Neural progenitor cell (in vitro differentiated cells): ENCODE measurements around the gene TLL2. TPM values are rescaled to one million over a fixed set of nuclear protein-coding genes. Genes with fewer than 3 reads are reported as not detected.

Source experiments
- DNase-seq: peaks from one replicate; pipeline ENCODE4 v3.0.0-alpha.2; 2016; ENCODE audit warnings: low spot score
- H2AFZ ChIP-seq: fragments of 200-600 bp; sonication (generic); replicated peaks from 2 replicates; pipeline ENCODE4 v1.6.1; 2016; ENCODE audit warnings: antibody characterized with exemption
- H3F3A ChIP-seq: fragments of 200-600 bp; sonication (generic); 2 replicates; pipeline ENCODE4 v1.6.1; 2016; ENCODE audit warnings: antibody characterized with exemption, low read depth
- H3K27ac ChIP-seq: fragments of 200-600 bp; sonication (generic); 2 replicates; pipeline ENCODE4 v1.5.1; 2016; ENCODE audit warnings: mild to moderate bottlenecking
- H3K27me3 ChIP-seq: fragments of 200-600 bp; sonication (generic); 2 replicates; pipeline ENCODE4 v1.6.1; 2016; ENCODE audit warnings: mild to moderate bottlenecking, moderate library complexity
- H3K36me3 ChIP-seq: fragments of 200-600 bp; sonication (generic); 2 replicates; pipeline ENCODE4 v1.5.1; 2016
- H3K4me1 ChIP-seq: fragments of 200-600 bp; sonication (generic); 2 replicates; pipeline ENCODE4 v1.6.1; 2016; ENCODE audit warnings: mixed run types
- H3K4me2 ChIP-seq: fragments of 200-600 bp; sonication (generic); 2 replicates; pipeline ENCODE4 v1.6.1; 2016
- H3K4me3 ChIP-seq: fragments of 200-600 bp; sonication (generic); 2 replicates; pipeline ENCODE4 v1.5.1; 2016
- H3K79me2 ChIP-seq: fragments of 200-600 bp; sonication (generic); 2 replicates; pipeline ENCODE4 v1.6.1; 2016; ENCODE audit warnings: low read depth
- H3K9ac ChIP-seq: fragments of 200-600 bp; sonication (generic); 2 replicates; pipeline ENCODE4 v1.6.1; 2016
- H3K9me3 ChIP-seq: fragments of 200-600 bp; sonication (generic); 2 replicates; pipeline ENCODE4 v1.5.1; 2016; ENCODE audit warnings: low read depth
- H4K20me1 ChIP-seq: fragments of 200-600 bp; sonication (generic); 2 replicates; pipeline ENCODE4 v1.6.1; 2016; ENCODE audit warnings: low read depth
- H3K27ac Mint-ChIP-seq: 3 replicates; pipeline ENCODE4 v1.8.0; 2021; ENCODE audit warnings: mixed read lengths
- H3K27me3 Mint-ChIP-seq: 2 replicates; pipeline ENCODE4 v1.8.0; 2022; ENCODE audit warnings: low read depth, mild to moderate bottlenecking, inconsistent platforms, moderate library complexity, mixed read lengths; ENCODE audit not compliant: insufficient read depth
- H3K36me3 Mint-ChIP-seq: 3 replicates; pipeline ENCODE4 v1.8.0; 2021; ENCODE audit warnings: mixed read lengths
- H3K4me1 Mint-ChIP-seq: 3 replicates; pipeline ENCODE4 v1.8.0; 2021; ENCODE audit warnings: mixed read lengths
- H3K4me3 Mint-ChIP-seq: 3 replicates; pipeline ENCODE4 v1.8.0; 2021; ENCODE audit warnings: mild to moderate bottlenecking, moderate library complexity, mixed read lengths
- H3K9me3 Mint-ChIP-seq: 3 replicates; pipeline ENCODE4 v1.8.0; 2020; ENCODE audit warnings: mixed read lengths
- EZH2 ChIP-seq: fragments of 200-600 bp; sonication (generic); IDR thresholded peaks from 2 replicates; pipeline ENCODE4 v1.6.1; 2017; ENCODE audit warnings: antibody characterized with exemption, mild to moderate bottlenecking, moderate library complexity
- EZH2phosphoT487 ChIP-seq: fragments of 200-600 bp; sonication (generic); IDR thresholded peaks from 2 replicates; pipeline ENCODE4 v1.6.1; 2017; ENCODE audit warnings: antibody characterized with exemption
- total RNA-seq: library from RNA; depleted of rRNA; stranded (reverse); fragments of >200 nt; gene quantifications from 2 replicates; pipeline ENCODE4 v1.2.3, GENCODE V29; 2015; ENCODE audit warnings: low replicate concordance
- TF ChIP-seq, protein P1 (sequence below): fragments of 200-600 bp; sonication (generic); IDR thresholded peaks from 2 replicates; pipeline ENCODE4 v1.5.1; 2017; ENCODE audit warnings: antibody characterized with exemption, mild to moderate bottlenecking

The TLL2 gene
- total RNA-seq, 1 donor from 2014 or later = 0.22 TPM

DNA sequence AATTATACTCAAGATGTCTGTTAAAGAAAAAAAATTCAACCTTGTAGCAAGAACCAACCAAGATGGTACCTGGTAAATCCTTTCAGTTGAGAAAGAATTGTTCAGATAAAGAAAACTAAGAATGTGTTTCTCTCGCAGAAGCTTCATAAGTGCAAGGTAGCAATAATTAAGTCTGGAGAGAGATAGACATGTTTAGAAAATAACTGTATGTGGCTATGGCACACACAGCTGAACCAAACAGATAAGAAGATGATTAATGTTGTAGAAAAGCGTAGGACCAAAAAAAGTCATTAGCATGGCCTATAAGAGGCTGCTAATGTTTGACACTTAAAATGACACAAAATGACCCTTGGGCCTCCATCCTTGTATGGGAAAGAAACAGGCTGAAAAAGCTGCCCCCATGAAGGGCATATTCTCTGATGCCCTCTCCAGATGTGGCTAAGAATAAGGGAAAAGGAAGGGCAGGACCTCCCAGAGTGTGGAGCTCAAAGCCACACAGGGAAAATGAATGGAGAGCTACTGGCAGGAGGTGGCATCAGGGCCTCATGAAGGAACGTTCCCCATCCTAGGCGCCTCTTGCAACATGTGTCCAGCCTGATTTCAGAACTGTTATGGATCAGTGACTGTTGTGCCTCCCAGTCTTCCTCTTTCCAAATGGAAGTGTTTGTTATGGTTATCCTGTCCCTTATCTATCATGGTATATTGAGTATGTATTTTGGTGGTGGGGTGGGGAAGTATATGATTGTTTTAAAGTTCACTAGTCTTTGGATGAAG, 30.7 kb downstream of the TLL2 start:
- peaks cover 2% of the 10 kb centered on the region for H3K4me1 Mint-ChIP-seq

DNA sequence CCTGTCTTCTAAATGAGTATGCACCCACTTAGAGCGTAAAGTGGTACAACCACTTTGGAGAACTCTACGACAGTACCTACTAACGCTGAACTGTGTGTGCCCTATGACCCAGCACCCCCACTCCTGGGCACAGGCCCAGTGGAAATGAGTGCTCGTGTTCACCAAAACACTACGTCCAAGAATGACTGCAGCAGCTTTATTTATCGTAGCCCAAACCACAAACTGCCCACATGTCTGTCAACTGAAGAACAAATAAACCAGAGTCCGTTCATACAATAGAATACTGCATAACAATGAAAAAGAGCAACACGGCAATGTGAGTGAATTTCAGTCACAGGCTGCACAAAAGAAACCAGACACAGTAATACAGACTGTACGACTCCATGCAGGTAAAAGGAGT, 35.4 kb downstream of the TLL2 start:
- TF ChIP-seq, protein P1, sequence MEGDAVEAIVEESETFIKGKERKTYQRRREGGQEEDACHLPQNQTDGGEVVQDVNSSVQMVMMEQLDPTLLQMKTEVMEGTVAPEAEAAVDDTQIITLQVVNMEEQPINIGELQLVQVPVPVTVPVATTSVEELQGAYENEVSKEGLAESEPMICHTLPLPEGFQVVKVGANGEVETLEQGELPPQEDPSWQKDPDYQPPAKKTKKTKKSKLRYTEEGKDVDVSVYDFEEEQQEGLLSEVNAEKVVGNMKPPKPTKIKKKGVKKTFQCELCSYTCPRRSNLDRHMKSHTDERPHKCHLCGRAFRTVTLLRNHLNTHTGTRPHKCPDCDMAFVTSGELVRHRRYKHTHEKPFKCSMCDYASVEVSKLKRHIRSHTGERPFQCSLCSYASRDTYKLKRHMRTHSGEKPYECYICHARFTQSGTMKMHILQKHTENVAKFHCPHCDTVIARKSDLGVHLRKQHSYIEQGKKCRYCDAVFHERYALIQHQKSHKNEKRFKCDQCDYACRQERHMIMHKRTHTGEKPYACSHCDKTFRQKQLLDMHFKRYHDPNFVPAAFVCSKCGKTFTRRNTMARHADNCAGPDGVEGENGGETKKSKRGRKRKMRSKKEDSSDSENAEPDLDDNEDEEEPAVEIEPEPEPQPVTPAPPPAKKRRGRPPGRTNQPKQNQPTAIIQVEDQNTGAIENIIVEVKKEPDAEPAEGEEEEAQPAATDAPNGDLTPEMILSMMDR = no peak
- H3K36me3 ChIP-seq = no peaks in the 10 kb centered on the region
- no peak overlapping the region for H3K4me3 Mint-ChIP-seq
- no peaks in the 10 kb centered on the region for H3K79me2 ChIP-seq
- H3K4me2 ChIP-seq = no peak overlapping the region
- H3K27ac Mint-ChIP-seq = peak overlapping the region; percentile 26
- H3K36me3 Mint-ChIP-seq = peaks cover 7% of the 10 kb centered on the region
- peaks cover 5% of the 10 kb centered on the region for H4K20me1 ChIP-seq
- H3K4me1 Mint-ChIP-seq = peaks cover 21% of the 10 kb centered on the region
- peaks cover 8% of the 10 kb centered on the region for H3K9me3 Mint-ChIP-seq
- peaks cover 13% of the 10 kb centered on the region for H3K4me1 ChIP-seq
- H3K9me3 ChIP-seq = no peaks in the 10 kb centered on the region
- no peak overlapping the region for H2AFZ ChIP-seq
- H3F3A ChIP-seq = peaks cover 17% of the 10 kb centered on the region
- H3K27ac ChIP-seq = no peak overlapping the region
- H3K27me3 ChIP-seq = peaks cover 3% of the 10 kb centered on the region
- no peak overlapping the region for H3K9ac ChIP-seq
- no peak for DNase-seq
- no peak overlapping the region for H3K4me3 ChIP-seq
- H3K27me3 Mint-ChIP-seq = peaks cover 32% of the 10 kb centered on the region

More for the DNA sequence above, 30.7 kb downstream of the TLL2 start:
- H3K27me3 ChIP-seq = no peaks in the 10 kb centered on the region
- DNase-seq = no peak
- no peak overlapping the region for H3K4me3 ChIP-seq
- peaks cover 17% of the 10 kb centered on the region for H3K27me3 Mint-ChIP-seq
- H3K9me3 ChIP-seq = no peaks in the 10 kb centered on the region
- no peaks in the 10 kb centered on the region for H4K20me1 ChIP-seq
- no peaks in the 10 kb centered on the region for H3K36me3 ChIP-seq
- TF ChIP-seq EZH2 = no peak
- TF ChIP-seq, protein P1 = no peak
- no peak for TF ChIP-seq EZH2phosphoT487
- H3K9me3 Mint-ChIP-seq = peaks cover 6% of the 10 kb centered on the region
- H3F3A ChIP-seq = no peaks in the 10 kb centered on the region
- H3K27ac ChIP-seq = no peak overlapping the region
- H3K36me3 Mint-ChIP-seq = peaks cover 3% of the 10 kb centered on the region
- no peak overlapping the region for H3K27ac Mint-ChIP-seq
- no peak overlapping the region for H3K9ac ChIP-seq
- H3K79me2 ChIP-seq = no peaks in the 10 kb centered on the region
- H3K4me3 Mint-ChIP-seq = no peak overlapping the region
- no peak overlapping the region for H3K4me2 ChIP-seq
- no peaks in the 10 kb centered on the region for H3K4me1 ChIP-seq
- H2AFZ ChIP-seq = no peak overlapping the region

DNA sequence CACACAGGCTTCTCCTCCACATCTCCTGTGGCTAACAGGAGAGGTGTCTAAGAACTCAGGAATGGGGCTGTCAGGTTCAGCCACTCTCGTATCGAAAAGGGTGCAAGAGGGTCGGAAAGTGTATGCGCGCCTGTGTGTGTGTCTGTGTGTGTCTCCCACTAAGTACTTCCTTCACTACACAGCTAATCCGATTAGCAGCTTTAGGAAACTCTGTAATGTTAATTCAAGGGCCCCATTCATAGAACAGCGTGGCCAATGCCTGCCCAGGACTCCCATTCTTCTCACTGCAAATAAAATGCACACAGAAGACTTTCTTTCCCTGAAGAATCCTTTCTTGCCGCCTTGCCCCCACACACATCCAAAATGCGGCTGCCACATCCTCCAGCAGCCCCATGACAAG, 39.9 kb downstream of the TLL2 start:
- H3K27me3 ChIP-seq = peaks cover 27% of the 10 kb centered on the region
- H3K79me2 ChIP-seq = no peaks in the 10 kb centered on the region
- H3K4me3 Mint-ChIP-seq = peak overlapping the region; percentile 59
- H3K9me3 ChIP-seq = no peaks in the 10 kb centered on the region
- peaks cover 17% of the 10 kb centered on the region for H3F3A ChIP-seq
- H3K27ac ChIP-seq = no peak overlapping the region
- H3K9ac ChIP-seq = no peak overlapping the region
- H3K9me3 Mint-ChIP-seq = peaks cover 5% of the 10 kb centered on the region
- peaks cover 44% of the 10 kb centered on the region for H3K4me1 Mint-ChIP-seq
- no peak overlapping the region for H2AFZ ChIP-seq
- TF ChIP-seq EZH2 = no peak
- TF ChIP-seq, protein P1 = no peak
- no peak for TF ChIP-seq EZH2phosphoT487
- H4K20me1 ChIP-seq = peaks cover 9% of the 10 kb centered on the region
- peak overlapping the region; percentile 44 for H3K27ac Mint-ChIP-seq
- no peak overlapping the region for H3K4me3 ChIP-seq
- H3K36me3 ChIP-seq = no peaks in the 10 kb centered on the region
- H3K36me3 Mint-ChIP-seq = peaks cover 6% of the 10 kb centered on the region
- peak overlapping the region; percentile 72 for H3K4me2 ChIP-seq
- peaks cover 39% of the 10 kb centered on the region for H3K27me3 Mint-ChIP-seq
- peaks cover 21% of the 10 kb centered on the region for H3K4me1 ChIP-seq
- peak; percentile 87 for DNase-seq
